ENCODE data around the gene GNMT. TPM values are rescaled to one million over a fixed set of nuclear protein-coding genes. Genes with fewer than 3 reads are reported as not detected.

Gene GNMT
- total and polyA plus RNA-seq, 9 of the 15 experiments (the other 6 are each of a cell fraction or from before 2014, with no cell fraction given): 0.11 to 0.29 (median 0.15) TPM; not detected in 6

DNA sequence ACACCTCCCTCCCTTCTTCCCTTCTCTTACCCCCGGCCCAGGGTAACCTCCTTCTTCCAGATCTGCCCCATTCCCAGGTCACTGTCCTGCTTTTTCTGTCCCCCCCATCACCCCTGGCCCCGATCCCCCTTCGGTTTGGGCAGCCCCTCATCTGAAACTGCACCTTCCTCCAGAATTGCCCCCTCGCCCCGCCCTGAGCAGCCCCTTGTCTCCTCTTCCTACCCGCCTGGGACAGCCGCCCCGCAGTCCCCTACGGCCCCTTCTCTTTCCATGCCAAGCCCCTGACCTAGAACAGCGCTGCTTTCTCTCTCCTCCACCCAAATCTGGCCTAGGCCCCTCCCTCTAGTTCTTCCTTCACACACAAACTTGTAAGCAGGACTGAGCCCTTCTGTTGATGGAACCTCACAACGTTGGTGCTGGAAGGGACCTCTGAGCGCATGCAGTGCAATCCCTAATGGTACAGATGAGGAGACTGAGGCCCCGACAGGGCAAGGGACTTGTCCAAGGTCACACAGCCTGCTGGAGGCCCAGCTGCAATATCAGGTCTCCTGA, 24.4 kb downstream of the GNMT start:
- POLR2A ChIA-PET: interaction anchor here (1.0 to 2.0 kb wide), 6 partner anchors 9 to 159 kb away, joined by 3 to 12 read pairs (median 5); no protein-coding TSS in a partner anchor
- peaks cover 30% of the 10 kb centered on the region for H3K79me2 ChIP-seq (ENCODE audit: control insufficient read depth, insufficient read depth, low read length)
- FAIRE-seq (peak; percentile 73), ATAC-seq (peak; percentile 5), DNase-seq (ENCODE audit: extremely low read depth in 1 of 4, low spot score in 3 of 4) (peak; percentile 38 to 44 (median 41))
- peaks cover 11% of the 10 kb centered on the region for H4K20me1 ChIP-seq (replicated peaks; ENCODE audit: control insufficient read depth, insufficient read depth, low read length)
- in situ Hi-C loops (cut with MboI) (no loop called here), intact Hi-C loops (cut with micrococcal nuclease) (no loop called here)
- H3K4me2 ChIP-seq (ENCODE audit: insufficient read depth, low read length): peak overlapping the region; percentile 87
- BruUV-seq (replicated peaks): TSS peak; percentile 34
- H3K9me1 ChIP-seq (ENCODE audit: control insufficient read depth, insufficient read depth, low read length): peaks cover 12% of the 10 kb centered on the region
- peak overlapping the region; percentile 72 to 94 for H3K9ac ChIP-seq (ENCODE audit: insufficient read depth in 1 of 2, low read depth in 2 of 2, low read length in 2 of 2)
- peak overlapping the region; percentile 64 for H3K4me3 ChIP-seq
- peaks cover 27% of the 10 kb centered on the region for H3K36me3 ChIP-seq (ENCODE audit: control insufficient read depth, insufficient read depth, low read length)
- H3K27ac ChIP-seq (ENCODE audit: extremely low read depth, low read depth, low read length): peak overlapping the region; percentile 69
- peak overlapping the region; percentile 83 for H2AFZ ChIP-seq (ENCODE audit: low read depth, low read length)
- H3K27me3 ChIP-seq (ENCODE audit: control insufficient read depth in 2 of 2, insufficient read depth in 2 of 2, low read length in 2 of 2): no peaks in the 10 kb centered on the region
- 7% methylated on average over 11 of the region's 13 CpGs for WGBS (ENCODE audit: insufficient coverage, low coverage, missing lambda C conversion rate)
- CTCF ChIA-PET (ENCODE audit: low intra/inter-chr PET ratio): no interaction called here
- H3K9me3 ChIP-seq (replicated peaks; ENCODE audit: control insufficient read depth, insufficient read depth, low read depth, low read length): no peaks in the 10 kb centered on the region
- peaks cover 33% of the 10 kb centered on the region in 2 experiments for H3K4me1 ChIP-seq (replicated peaks in 1 of 2; ENCODE audit: control insufficient read depth in 2 of 2, insufficient read depth in 2 of 2, low read length in 2 of 2)
- TF ChIP-seq, protein P1, sequence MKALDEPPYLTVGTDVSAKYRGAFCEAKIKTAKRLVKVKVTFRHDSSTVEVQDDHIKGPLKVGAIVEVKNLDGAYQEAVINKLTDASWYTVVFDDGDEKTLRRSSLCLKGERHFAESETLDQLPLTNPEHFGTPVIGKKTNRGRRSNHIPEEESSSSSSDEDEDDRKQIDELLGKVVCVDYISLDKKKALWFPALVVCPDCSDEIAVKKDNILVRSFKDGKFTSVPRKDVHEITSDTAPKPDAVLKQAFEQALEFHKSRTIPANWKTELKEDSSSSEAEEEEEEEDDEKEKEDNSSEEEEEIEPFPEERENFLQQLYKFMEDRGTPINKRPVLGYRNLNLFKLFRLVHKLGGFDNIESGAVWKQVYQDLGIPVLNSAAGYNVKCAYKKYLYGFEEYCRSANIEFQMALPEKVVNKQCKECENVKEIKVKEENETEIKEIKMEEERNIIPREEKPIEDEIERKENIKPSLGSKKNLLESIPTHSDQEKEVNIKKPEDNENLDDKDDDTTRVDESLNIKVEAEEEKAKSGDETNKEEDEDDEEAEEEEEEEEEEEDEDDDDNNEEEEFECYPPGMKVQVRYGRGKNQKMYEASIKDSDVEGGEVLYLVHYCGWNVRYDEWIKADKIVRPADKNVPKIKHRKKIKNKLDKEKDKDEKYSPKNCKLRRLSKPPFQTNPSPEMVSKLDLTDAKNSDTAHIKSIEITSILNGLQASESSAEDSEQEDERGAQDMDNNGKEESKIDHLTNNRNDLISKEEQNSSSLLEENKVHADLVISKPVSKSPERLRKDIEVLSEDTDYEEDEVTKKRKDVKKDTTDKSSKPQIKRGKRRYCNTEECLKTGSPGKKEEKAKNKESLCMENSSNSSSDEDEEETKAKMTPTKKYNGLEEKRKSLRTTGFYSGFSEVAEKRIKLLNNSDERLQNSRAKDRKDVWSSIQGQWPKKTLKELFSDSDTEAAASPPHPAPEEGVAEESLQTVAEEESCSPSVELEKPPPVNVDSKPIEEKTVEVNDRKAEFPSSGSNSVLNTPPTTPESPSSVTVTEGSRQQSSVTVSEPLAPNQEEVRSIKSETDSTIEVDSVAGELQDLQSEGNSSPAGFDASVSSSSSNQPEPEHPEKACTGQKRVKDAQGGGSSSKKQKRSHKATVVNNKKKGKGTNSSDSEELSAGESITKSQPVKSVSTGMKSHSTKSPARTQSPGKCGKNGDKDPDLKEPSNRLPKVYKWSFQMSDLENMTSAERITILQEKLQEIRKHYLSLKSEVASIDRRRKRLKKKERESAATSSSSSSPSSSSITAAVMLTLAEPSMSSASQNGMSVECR (CRISPR knock-in tag; IDR thresholded peaks at IDR 0.05): peak; percentile 31; the same call in 1 of the 2 replicates
- TF ChIP-seq TOE1 (IDR thresholded peaks at IDR 0.05; ENCODE audit: borderline replicate concordance) (no peak), TOE1 (CRISPR knock-in tag; IDR thresholded peaks at IDR 0.05; ENCODE audit: borderline replicate concordance, low read depth) (no peak), EWSR1 (IDR thresholded peaks at IDR 0.05; ENCODE audit: borderline replicate concordance, low read depth, partially characterized antibody) (no peak), ZNF668 (CRISPR knock-in tag; IDR thresholded peaks at IDR 0.05) (no peak), ZNF165 (CRISPR knock-in tag; IDR thresholded peaks at IDR 0.05; ENCODE audit: borderline replicate concordance) (no peak), ZNF75A (CRISPR knock-in tag; IDR thresholded peaks at IDR 0.05) (no peak), FOS (IDR thresholded peaks at IDR 0.05; ENCODE audit: extremely low read depth, insufficient read length) (no peak), HDGF (IDR thresholded peaks at IDR 0.05) (peak; percentile 38; the same call in 1 of the 2 replicates), ESRRA (IDR thresholded peaks at IDR 0.05; ENCODE audit: borderline replicate concordance, low read depth) (peak; percentile 62; the same call in 1 of the 2 replicates), CTBP1 (IDR thresholded peaks at IDR 0.05; ENCODE audit: borderline replicate concordance) (no peak), ZNF785 (CRISPR knock-in tag; IDR thresholded peaks at IDR 0.05) (no peak), ZNF224 (CRISPR knock-in tag; IDR thresholded peaks at IDR 0.05) (no peak), BRD4 (IDR thresholded peaks at IDR 0.05) (no peak), BDP1 (IDR thresholded peaks at IDR 0.05; ENCODE audit: insufficient read depth, insufficient read length) (no peak), ZNF408 (CRISPR knock-in tag; IDR thresholded peaks at IDR 0.05; ENCODE audit: low read depth) (no peak), CREB1 (IDR thresholded peaks at IDR 0.05) (no peak), CREB1 (CRISPR knock-in tag; IDR thresholded peaks at IDR 0.05) (no peak), ZNF263 (CRISPR knock-in tag; IDR thresholded peaks at IDR 0.05; ENCODE audit: borderline replicate concordance) (no peak)
- TF ChIP-seq, protein P2, sequence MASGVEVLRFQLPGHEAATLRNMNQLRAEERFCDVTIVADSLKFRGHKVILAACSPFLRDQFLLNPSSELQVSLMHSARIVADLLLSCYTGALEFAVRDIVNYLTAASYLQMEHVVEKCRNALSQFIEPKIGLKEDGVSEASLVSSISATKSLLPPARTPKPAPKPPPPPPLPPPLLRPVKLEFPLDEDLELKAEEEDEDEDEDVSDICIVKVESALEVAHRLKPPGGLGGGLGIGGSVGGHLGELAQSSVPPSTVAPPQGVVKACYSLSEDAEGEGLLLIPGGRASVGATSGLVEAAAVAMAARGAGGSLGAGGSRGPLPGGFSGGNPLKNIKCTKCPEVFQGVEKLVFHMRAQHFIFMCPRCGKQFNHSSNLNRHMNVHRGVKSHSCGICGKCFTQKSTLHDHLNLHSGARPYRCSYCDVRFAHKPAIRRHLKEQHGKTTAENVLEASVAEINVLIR (CRISPR knock-in tag; IDR thresholded peaks at IDR 0.05): no peak

All from K562 (cell line).